Stimulated activated naive CD8-positive, alpha-beta T cell treated with anti-CD3 and anti-CD28 coated beads, Interleukin-15, amount 100 ng/mL, for 72 hours (primary cell): Measurements from ENCODE around the gene NOM1.

Experiments used
- ATAC-seq: fragments of 150-1000 bp; cut with Tn5 transposase; 2 replicates; pipeline ENCODE4 v1.10.0; 2021; ENCODE audit warnings: mild to moderate bottlenecking, moderate library complexity
- DNase-seq, 2 donors: peaks; one replicate each; pipeline ENCODE4 v3.0.0; 2021 to 2022
- H3K27ac Mint-ChIP-seq, 2 donors: one replicate each; pipeline ENCODE4 v1.8.0; 2022; ENCODE audit warnings: mild to moderate bottlenecking in 2 of 2, mixed read lengths in 2 of 2, moderate library complexity in 2 of 2
- H3K27me3 Mint-ChIP-seq: one replicate; pipeline ENCODE4 v1.8.0; 2022; ENCODE audit warnings: mixed read lengths
- H3K4me1 Mint-ChIP-seq: one replicate; pipeline ENCODE4 v1.8.0; 2022; ENCODE audit warnings: mild to moderate bottlenecking, mixed read lengths
- H3K4me3 Mint-ChIP-seq, 2 donors: one replicate each; pipeline ENCODE4 v1.8.0; 2022; ENCODE audit warnings: mild to moderate bottlenecking in 2 of 2, mixed read lengths in 2 of 2, moderate library complexity in 1 of 2
- H3K9me3 Mint-ChIP-seq, 2 donors: one replicate each; pipeline ENCODE4 v1.8.0; 2022; ENCODE audit warnings: mixed read lengths in 2 of 2

NOM1 gene

DNA sequence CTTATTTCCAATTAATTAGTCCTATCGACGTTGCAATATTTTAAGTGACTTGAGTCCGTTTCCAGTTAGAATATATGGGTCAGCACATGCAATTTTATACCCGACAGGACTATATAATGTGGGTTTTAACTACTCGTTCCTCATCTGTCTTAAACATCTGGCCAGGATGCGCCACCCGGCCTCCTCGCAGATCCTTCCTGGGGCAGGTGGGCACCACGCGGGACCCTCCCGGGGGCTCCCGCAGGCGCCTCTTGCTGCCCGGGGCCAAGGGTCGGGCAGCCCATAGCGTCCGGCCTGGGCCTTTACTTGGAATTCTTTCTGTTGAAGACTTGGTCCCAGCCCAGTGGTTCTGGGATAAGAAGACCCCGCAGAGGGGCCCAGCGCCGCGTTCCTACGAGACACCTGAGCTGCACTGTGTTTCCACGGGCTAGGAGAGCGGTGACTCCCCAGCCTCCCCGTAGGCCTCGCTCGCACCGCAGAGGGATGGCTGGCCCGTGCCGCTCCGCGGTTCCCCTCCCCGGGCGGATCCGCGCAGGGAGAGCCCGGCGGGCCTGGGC lies 71.1 kb downstream of the NOM1 start:
- H3K4me1 Mint-ChIP-seq: peaks cover 50% of the 10 kb centered on the region
- no peak overlapping the region for H3K27ac Mint-ChIP-seq
- no peak for DNase-seq
- ATAC-seq: no peak
- H3K9me3 Mint-ChIP-seq: no peaks in the 10 kb centered on the region
- H3K4me3 Mint-ChIP-seq: no peak overlapping the region
- peaks cover 99% of the 10 kb centered on the region for H3K27me3 Mint-ChIP-seq

DNA sequence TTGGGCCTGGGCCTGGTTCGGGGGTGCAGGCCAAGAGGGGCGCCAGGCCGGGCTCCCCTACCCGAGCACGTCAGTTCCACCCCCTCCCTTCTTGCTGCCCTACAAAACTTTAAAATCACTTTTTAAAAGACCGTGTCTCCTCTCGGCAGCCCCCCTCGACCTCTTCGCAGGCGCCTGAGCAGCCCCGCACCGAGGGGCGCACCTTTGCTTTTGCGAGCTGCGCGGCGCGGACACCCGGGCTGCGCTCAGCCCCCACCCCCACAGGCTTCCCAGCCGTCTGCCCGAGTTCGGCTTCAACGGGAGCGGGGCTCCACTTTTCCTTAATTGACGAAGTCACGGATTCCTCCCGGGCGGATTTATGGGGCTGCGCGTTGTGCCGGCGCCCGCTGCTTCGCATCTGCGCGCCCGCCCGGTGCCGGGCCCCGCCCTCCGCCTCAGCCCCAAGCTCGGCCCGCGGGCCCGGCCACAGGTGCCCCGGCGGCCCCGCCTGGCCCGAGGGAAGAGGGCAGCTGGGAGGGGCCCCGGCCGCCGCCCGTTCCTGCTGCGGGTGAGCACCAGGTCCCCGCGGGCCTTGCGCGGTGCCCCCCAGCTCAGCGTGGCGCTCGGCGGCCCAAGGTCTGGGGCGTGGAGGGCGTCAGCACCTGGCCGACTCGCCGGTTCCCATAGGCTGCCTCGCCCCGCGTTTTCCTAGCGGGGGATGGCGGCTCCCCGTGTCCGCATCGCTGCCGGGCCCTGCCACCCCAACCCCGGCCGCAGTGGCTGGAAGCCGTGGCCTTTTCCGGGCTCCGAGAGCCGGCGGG lies 71.8 kb downstream of the NOM1 start:
- DNase-seq: no peak
- no peak for ATAC-seq
- no peak overlapping the region for H3K27ac Mint-ChIP-seq
- no peaks in the 10 kb centered on the region for H3K9me3 Mint-ChIP-seq
- H3K4me1 Mint-ChIP-seq: peaks cover 43% of the 10 kb centered on the region
- peaks cover 99% of the 10 kb centered on the region for H3K27me3 Mint-ChIP-seq
- H3K4me3 Mint-ChIP-seq: peak overlapping the region in 1 of 2 donors; percentile 18

DNA sequence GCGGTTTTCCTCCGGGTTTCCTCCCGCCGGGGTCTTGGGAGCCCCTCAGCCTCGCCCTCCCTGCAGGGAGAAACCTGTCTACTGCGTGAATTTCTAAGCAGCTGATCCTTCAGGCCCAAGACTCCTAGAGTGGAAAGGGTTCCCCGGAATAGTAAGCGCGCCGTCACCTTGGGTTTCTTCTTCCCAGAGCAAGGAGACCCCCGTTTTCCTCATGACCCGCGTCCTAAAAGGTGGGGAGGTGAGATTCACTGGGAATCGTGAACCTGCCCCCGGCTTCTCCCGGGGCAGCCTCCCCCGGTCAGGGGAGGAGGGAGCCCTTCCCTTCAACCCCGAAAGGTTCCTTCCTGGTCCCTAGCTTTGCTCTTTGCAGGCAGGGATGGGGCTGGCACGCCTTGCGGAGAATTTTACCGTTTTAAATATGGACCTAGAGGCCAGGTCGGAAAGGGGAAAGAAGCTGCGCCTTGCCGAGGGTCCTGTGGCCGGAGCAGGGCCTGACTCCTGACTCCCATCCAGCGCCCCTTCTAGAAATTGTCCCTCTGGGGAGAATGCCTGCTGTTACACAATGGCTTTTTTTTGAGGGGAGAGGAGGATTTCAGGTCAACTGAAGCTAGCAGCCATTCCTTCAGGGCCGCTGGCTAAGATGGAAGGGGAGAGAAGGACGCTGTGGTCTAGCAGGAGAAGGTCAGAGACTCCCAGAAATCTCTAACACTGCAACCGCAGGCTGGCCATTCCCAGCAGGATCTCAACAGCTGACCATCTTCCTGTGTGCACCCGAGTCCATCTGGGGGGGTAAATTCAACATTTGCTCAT lies 72.6 kb downstream of the NOM1 start:
- no peak overlapping the region for H3K4me3 Mint-ChIP-seq
- DNase-seq (no peak), ATAC-seq (no peak)
- H3K27me3 Mint-ChIP-seq: peaks cover 99% of the 10 kb centered on the region
- no peaks in the 10 kb centered on the region for H3K9me3 Mint-ChIP-seq
- H3K27ac Mint-ChIP-seq: no peak overlapping the region
- H3K4me1 Mint-ChIP-seq: peaks cover 35% of the 10 kb centered on the region
